Panc1 (cell line): ENCODE results near the gene CFAP100. TPM values are rescaled to one million over a fixed set of nuclear protein-coding genes. Genes with fewer than 3 reads are reported as not detected.

ENCODE experiments used
- ATAC-seq: fragments of 200-7000 bp; cut with Tn5 transposase; 2 replicates; pipeline ENCODE4 v1.9.1; 2020; ENCODE audit warnings: mild to moderate bottlenecking, moderate library complexity
- BruUV-seq: library from RNA; stranded (reverse); fragments of 400-500 nt; replicated peaks from 2 replicates; lab custom pipeline; 2021; lab: Mats Ljungman, UMichigan
- CTCF ChIA-PET: fragments of 300-600 bp; sonication (Branson Sonifier 250); formaldehyde crosslinking; loops from one replicate; lab custom pipeline; 2022; ENCODE audit warnings: antibody characterized with exemption; lab: Charles Lee
- POLR2A ChIA-PET: fragments of 300-600 bp; sonication (Branson Sonifier 250); formaldehyde crosslinking; loops from one replicate; lab custom pipeline; 2022; ENCODE audit warnings: antibody characterized with exemption; lab: Charles Lee
- DNase-seq: peaks from one replicate; pipeline ENCODE4 v3.0.0-alpha.2; 2010; ENCODE audit warnings: low read depth, low spot score
- H3K27ac ChIP-seq: 2 replicates; pipeline ENCODE4 v1.5.1; 2011; ENCODE audit warnings: mild to moderate bottlenecking, low read length, inconsistent platforms
- H3K27me3 ChIP-seq: fragments of 200-500 bp; sonication (Bioruptor generic); 2 replicates; pipeline ENCODE4 v1.6.0; 2014; ENCODE audit warnings: low read length, inconsistent platforms; ENCODE audit not compliant: control insufficient read depth, insufficient read depth
- H3K36me3 ChIP-seq: fragments of 200-500 bp; sonication (Bioruptor generic); 2 replicates; pipeline ENCODE4 v1.5.1; 2014; ENCODE audit warnings: inconsistent platforms, mild to moderate bottlenecking, low read length, moderate library complexity; ENCODE audit not compliant: control insufficient read depth, insufficient read depth
- H3K4me1 ChIP-seq: 2 replicates; pipeline ENCODE4 v1.5.1; 2011; ENCODE audit warnings: inconsistent platforms, mild to moderate bottlenecking, low read length, moderate library complexity; ENCODE audit not compliant: control insufficient read depth, insufficient read depth
- H3K4me3 ChIP-seq, 2 experiments: 2 replicates each; pipeline ENCODE4 v1.5.1; 2011 to 2012; ENCODE audit warnings: low read depth in 2 of 2, low read length in 2 of 2, mild to moderate bottlenecking in 2 of 2, inconsistent platforms in 1 of 2, moderate library complexity in 1 of 2
- H3K9me3 ChIP-seq: fragments of 200-500 bp; sonication (Bioruptor generic); 2 replicates; pipeline ENCODE4 v1.5.1; 2014; ENCODE audit warnings: low read depth, mild to moderate bottlenecking, inconsistent platforms, low read length, moderate library complexity; ENCODE audit not compliant: control insufficient read depth, insufficient read depth
- CTCF ChIP-seq: fragments of 450-650 bp; IDR thresholded peaks from 2 replicates; pipeline ENCODE4 v1.5.1; 2017; ENCODE audit warnings: mild to moderate bottlenecking
- POLR2AphosphoS5 ChIP-seq: IDR thresholded peaks from 2 replicates; pipeline ENCODE4 v1.6.1; 2012; ENCODE audit warnings: mild to moderate bottlenecking, low read depth, low read length, moderate library complexity
- REST ChIP-seq, 2 experiments: IDR thresholded peaks; 2 replicates each; pipeline ENCODE4 v1.6.1; 2011 to 2012; ENCODE audit warnings: low read depth in 2 of 2, control low read depth in 1 of 2, low read length in 1 of 2, mild to moderate bottlenecking in 1 of 2, moderate library complexity in 1 of 2; ENCODE audit not compliant: insufficient read depth in 1 of 2
- SIN3A ChIP-seq: IDR thresholded peaks from 2 replicates; pipeline ENCODE4 v1.6.1; 2012; ENCODE audit warnings: low read depth, mild to moderate bottlenecking, low read length, moderate library complexity, borderline replicate concordance; ENCODE audit not compliant: insufficient read depth
- TCF7L2 ChIP-seq: IDR thresholded peaks from 2 replicates; pipeline ENCODE4 v1.6.1; 2011; ENCODE audit warnings: mild to moderate bottlenecking, low read depth, low read length, inconsistent platforms
- in situ Hi-C: cut with HindIII; loops from 2 replicates; pipeline ENCODE4 v1.10.0; 2016; ENCODE audit warnings: low sequenced_read_pairs, low pct_unique_long_range_greater_than_20kb
- intact Hi-C: fragments of 100-400 bp; cut with micrococcal nuclease; formaldehyde crosslinking; loops from one replicate; pipeline ENCODE4 v1.10.0; 2022; ENCODE audit not compliant: unreplicated experiment
- total RNA-seq: library from RNA; stranded (reverse); gene quantifications from one replicate; pipeline ENCODE4 v1.2.1, GENCODE V29; 2021; ENCODE audit not compliant: unreplicated experiment

Gene CFAP100
- total RNA-seq, 1 experiment from 2014 or later, result not detected

- ATAC-seq (no peak), DNase-seq (no peak)
- H3K36me3 ChIP-seq, result no peaks in the 10 kb centered on the region
- no peaks in the 10 kb centered on the region for H3K4me1 ChIP-seq
- no TSS peak for BruUV-seq
- ChIA-PET POLR2A (no interaction called here), CTCF (no interaction called here)
- no peak overlapping the region for H3K4me3 ChIP-seq
- TF ChIP-seq TCF7L2 (no peak), REST (IDR thresholded peaks at IDR 0.05; ENCODE audit: insufficient read depth in 1 of 2, low read depth in 2 of 2, low read length in 1 of 2) (no peak), POLR2AphosphoS5 (no peak), CTCF (no peak), SIN3A (no peak)
- in situ Hi-C loops, result no loop called here
- peaks cover 3% of the 10 kb centered on the region; the same call in 1 of the 2 replicates for H3K27me3 ChIP-seq
- intact Hi-C loops, result no loop called here
- no peak overlapping the region for H3K27ac ChIP-seq
- H3K9me3 ChIP-seq, result no peaks in the 10 kb centered on the region
Measured at GRCh38 chr3:126402666-126403302, 8.1 kb downstream of the CFAP100 start.

GRCh38 chr3:126406389-126407296, 11.9 kb downstream of the CFAP100 start:
- peaks cover 7% of the 10 kb centered on the region for H3K27me3 ChIP-seq
- no TSS peak for BruUV-seq
- H3K9me3 ChIP-seq, result no peaks in the 10 kb centered on the region
- in situ Hi-C loops (no loop called here), intact Hi-C loops (no loop called here)
- H3K4me1 ChIP-seq, result no peaks in the 10 kb centered on the region
- CTCF ChIA-PET, result interaction anchor here (0.6 kb wide), 1 partner anchor 61 kb away, joined by 6 read pairs; no protein-coding TSS in a partner anchor
- POLR2A ChIA-PET, result no interaction called here
- H3K27ac ChIP-seq, result no peak overlapping the region
- TF ChIP-seq REST (IDR thresholded peaks at IDR 0.05; ENCODE audit: insufficient read depth in 1 of 2, low read depth in 2 of 2, low read length in 1 of 2) (no peak), TCF7L2 (no peak), CTCF (no peak), SIN3A (no peak), POLR2AphosphoS5 (no peak)
- no peak overlapping the region for H3K4me3 ChIP-seq
- ATAC-seq, result no peak
- DNase-seq, result no peak
- no peaks in the 10 kb centered on the region for H3K36me3 ChIP-seq
